Fibroblast of mammary gland (primary cell): Measurements from ENCODE around the gene TNS2.

Source experiments
- DNase-seq: peaks from one replicate; pipeline ENCODE4 v3.0.0-alpha.2; 2010; ENCODE audit warnings: low read depth
- H3K4me3 ChIP-seq: 2 replicates; pipeline ENCODE4 v1.5.1; 2011; ENCODE audit warnings: low read depth, mild to moderate bottlenecking, low read length, moderate library complexity; ENCODE audit not compliant: control insufficient read depth
- CTCF ChIP-seq: conservative IDR thresholded peaks from 2 replicates; pipeline ENCODE4 v1.5.1; 2011; ENCODE audit warnings: low read depth, low read length, inconsistent platforms; ENCODE audit not compliant: control insufficient read depth, insufficient read depth

Gene TNS2

DNA sequence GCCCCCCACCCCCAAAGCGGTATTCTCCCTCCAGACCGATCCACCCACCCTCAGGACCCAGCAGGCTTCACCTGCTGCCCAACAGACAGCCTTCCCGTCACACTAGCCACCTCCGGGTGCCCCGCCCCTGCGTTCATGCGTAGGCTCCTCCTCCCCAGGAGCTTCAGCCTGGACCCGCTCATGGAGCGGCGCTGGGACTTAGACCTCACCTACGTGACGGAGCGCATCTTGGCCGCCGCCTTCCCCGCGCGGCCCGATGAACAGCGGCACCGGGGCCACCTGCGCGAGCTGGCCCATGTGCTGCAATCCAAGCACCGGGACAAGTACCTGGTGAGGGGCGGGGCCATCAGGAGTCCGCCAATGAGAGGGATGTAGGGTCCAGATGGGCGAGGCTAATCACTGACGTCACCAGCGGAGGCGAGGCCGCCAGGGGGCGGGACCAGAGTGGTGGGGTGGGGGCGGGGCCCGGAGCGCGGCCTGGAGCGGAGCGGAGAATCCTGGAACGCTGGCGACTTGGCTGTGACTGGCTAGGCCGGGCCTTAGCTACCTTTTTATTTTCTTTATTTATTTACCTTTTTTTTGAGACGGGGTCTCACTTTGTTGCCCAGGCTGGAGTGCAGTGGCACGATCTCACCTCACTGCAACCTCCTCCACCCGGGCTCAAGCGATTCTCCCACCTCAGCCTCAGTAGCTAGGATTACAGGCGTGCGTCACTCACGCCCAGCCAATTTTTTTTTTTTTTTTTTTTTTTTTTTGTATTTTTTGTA lies 4.4 kb downstream of the TNS2 start:
- H3K4me3 ChIP-seq: peak overlapping the region; percentile 36
- no peak for TF ChIP-seq CTCF
- DNase-seq: peak; percentile 85

- no peak for DNase-seq
- H3K4me3 ChIP-seq: no peak overlapping the region
- TF ChIP-seq CTCF: no peak
These were observed 5.8 kb downstream of the TNS2 start for GRCh38 chr12:53055471-53056266.

DNA sequence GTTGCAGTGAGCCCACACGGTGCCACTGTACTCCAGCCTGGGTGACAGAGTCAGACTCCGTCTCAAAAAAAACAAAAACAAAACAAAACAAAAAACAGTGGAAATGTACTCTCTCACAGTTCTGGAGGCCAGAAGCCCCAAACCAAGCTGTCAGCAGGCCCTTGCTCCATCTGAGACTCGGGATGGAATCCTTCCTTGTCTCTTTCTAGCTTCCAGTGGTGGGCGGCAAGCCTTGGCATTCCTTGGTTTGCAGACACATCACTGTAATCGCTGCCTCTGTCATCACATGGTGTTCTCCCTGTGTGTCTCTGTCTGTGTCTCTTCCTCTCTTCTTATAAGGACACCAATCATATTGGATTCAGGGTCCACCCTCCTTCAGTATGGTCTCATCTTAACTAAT lies 6.4 kb downstream of the TNS2 start:
- DNase-seq: no peak
- TF ChIP-seq CTCF: no peak
- no peak overlapping the region for H3K4me3 ChIP-seq

GRCh38 chr12:53056901-53057300 lies 7.0 kb downstream of the TNS2 start:
- no peak overlapping the region for H3K4me3 ChIP-seq
- DNase-seq: no peak
- no peak for TF ChIP-seq CTCF

DNA sequence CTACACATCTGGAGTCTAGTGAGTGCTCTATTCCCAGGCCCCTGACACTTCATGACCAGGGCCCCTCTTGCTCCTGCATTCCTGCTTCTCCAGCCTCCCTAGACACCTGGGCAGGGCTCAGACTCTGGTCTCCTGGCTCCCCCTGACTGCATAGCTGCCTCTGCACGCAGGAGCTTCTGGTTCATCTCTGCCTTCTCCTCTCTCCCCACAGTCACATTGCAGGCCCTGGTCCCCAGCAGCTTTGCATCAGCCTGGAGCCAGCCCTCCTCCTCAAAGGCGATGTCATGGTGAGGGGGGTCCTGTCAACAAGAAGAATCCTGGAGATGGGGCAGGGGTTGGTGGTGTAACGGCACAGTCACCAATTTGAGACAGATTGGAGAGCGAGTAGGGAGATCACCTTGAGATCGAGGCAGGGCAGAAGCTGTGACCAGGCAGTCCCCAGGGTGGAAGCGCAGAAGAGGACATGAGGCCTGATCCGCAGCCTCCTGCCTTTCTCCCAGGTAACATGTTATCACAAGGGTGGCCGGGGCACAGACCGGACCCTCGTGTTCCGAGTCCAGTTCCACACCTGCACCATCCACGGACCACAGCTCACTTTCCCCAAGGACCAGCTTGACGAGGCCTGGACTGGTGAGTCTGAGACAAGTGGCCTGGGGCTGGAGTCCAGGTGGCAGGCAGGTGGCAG lies 8.1 kb downstream of the TNS2 start:
- H3K4me3 ChIP-seq: no peak overlapping the region
- no peak for DNase-seq
- TF ChIP-seq CTCF: no peak

GRCh38 chr12:53058674-53059433 lies 9.0 kb downstream of the TNS2 start:
- no peak for DNase-seq
- H3K4me3 ChIP-seq: no peak overlapping the region
- no peak for TF ChIP-seq CTCF
